BE2C (cell line): ENCODE results near the gene CYP21A2. TPM values are rescaled to one million over a fixed set of nuclear protein-coding genes. Genes with fewer than 3 reads are reported as not detected.
"Not testable (repeated sequence)": the region's sequence is repeated elsewhere in the genome, so short reads cannot be mapped to it uniquely, and the experiment has no call there.

ENCODE experiments used
- DNase-seq: peaks from one replicate; pipeline ENCODE4 v3.0.0-alpha.2; 2020
- H3K27me3 ChIP-seq: fragments of 250-450 bp; sonication (Bioruptor Pico); 2 replicates; pipeline ENCODE4 v1.5.1; 2020; ENCODE audit warnings: mild to moderate bottlenecking
- H3K36me3 ChIP-seq: fragments of 250-450 bp; sonication (Bioruptor Pico); 2 replicates; pipeline ENCODE4 v1.5.1; 2020; ENCODE audit warnings: mild to moderate bottlenecking
- H3K4me1 ChIP-seq: fragments of 250-450 bp; sonication (Bioruptor Pico); 2 replicates; pipeline ENCODE4 v1.5.1; 2020
- H3K4me3 ChIP-seq: 2 replicates; pipeline ENCODE4 v1.5.1; 2011; ENCODE audit warnings: low read depth, low read length
- H3K9me3 ChIP-seq: fragments of 250-450 bp; sonication (Bioruptor Pico); 2 replicates; pipeline ENCODE4 v1.5.1; 2020
- polyA plus RNA-seq: library from polyadenylated mRNA; unstranded; fragments of >200 nt; gene quantifications from one replicate; pipeline ENCODE4 v1.2.1, GENCODE V29; 2012; ENCODE audit warnings: low read depth, missing spikeins; ENCODE audit not compliant: insufficient read length, insufficient read depth

Gene CYP21A2
- 1.0 TPM for polyA plus RNA-seq

DNA sequence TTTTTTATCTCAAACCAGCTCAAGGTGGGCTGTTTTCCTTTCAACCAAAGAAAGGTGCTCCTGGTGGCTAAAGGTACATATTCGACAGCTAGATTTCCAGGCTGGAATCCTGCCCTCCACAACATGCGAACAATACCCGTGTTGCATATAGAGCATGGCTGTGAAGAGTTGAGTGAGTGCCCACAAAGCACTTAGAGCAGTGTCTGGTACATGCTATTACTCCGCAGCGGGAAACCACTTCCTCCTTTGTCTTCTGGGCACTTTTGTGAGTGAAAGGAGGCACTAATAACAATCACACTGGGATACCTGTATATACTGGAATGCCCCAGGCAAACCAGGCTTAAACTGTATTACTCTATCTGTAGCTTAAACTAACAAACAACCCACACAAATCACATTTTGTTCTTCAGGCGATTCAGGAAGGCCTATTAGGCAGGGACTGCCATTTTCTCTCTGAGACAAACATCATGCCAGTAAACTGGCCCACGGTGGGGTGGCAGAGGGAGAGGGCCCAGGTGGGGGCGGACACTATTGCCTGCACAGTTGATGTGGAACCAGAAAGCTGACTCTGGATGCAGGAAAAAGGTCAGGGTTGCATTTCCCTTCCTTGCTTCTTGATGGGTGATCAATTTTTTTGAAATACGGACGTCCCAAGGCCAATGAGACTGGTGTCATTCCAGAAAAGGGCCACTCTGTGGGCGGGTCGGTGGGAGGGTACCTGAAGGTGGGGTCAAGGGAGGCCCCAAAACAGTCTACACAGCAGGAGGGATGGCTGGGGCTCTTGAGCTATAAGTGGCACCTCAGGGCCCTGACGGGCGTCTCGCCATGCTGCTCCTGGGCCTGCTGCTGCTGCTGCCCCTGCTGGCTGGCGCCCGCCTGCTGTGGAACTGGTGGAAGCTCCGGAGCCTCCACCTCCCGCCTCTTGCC is at the start of gene CYP21A2:
CYP21A2 (plus strand) TSS at position 818 of the 927 bp plus-strand sequence; CDS start at position 826, 8 bp downstream.
- DNase-seq, H3K4me1 ChIP-seq, H3K36me3 ChIP-seq, H3K9me3 ChIP-seq, H3K27me3 ChIP-seq, H3K4me3 ChIP-seq: not testable (repeated sequence)

- not testable (repeated sequence) for DNase-seq, H3K27me3 ChIP-seq, H3K4me1 ChIP-seq, H3K9me3 ChIP-seq, H3K36me3 ChIP-seq, H3K4me3 ChIP-seq
Observed at GRCh38 chr6:31989363-31989762, 48.9 kb upstream of the CYP21A2 start.

DNA sequence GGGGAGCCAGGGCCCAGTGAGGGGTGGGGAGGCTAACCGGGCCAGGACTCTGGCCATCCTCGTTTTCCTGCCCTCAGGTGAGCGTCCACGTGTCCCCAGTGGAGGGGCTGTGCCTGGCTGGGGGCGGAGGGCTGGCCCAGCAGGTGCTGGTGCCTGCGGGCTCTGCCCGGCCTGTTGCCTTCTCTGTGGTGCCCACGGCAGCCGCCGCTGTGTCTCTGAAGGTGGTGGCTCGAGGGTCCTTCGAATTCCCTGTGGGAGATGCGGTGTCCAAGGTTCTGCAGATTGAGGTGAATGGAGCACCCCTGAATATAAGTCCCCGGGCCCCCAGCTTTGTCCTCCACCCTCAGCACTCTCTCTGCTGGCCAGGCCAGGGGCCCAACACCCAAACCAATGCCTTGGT is 43.8 kb upstream of the CYP21A2 start:
- H3K36me3 ChIP-seq, H3K9me3 ChIP-seq, H3K4me3 ChIP-seq, H3K27me3 ChIP-seq, H3K4me1 ChIP-seq, DNase-seq: not testable (repeated sequence)

- not testable (repeated sequence) for H3K27me3 ChIP-seq, H3K36me3 ChIP-seq, H3K4me1 ChIP-seq, H3K4me3 ChIP-seq, DNase-seq, H3K9me3 ChIP-seq
Observed at GRCh38 chr6:31996385-31996784, 41.8 kb upstream of the CYP21A2 start.

- not testable (repeated sequence) for H3K27me3 ChIP-seq, H3K36me3 ChIP-seq, H3K4me1 ChIP-seq, DNase-seq, H3K4me3 ChIP-seq, H3K9me3 ChIP-seq
Observed at GRCh38 chr6:32002546-32003268, 35.5 kb upstream of the CYP21A2 start.

- DNase-seq, H3K36me3 ChIP-seq, H3K27me3 ChIP-seq, H3K4me1 ChIP-seq, H3K4me3 ChIP-seq, H3K9me3 ChIP-seq: not testable (repeated sequence)
Observed at GRCh38 chr6:32003301-32003700, 34.9 kb upstream of the CYP21A2 start.

DNA sequence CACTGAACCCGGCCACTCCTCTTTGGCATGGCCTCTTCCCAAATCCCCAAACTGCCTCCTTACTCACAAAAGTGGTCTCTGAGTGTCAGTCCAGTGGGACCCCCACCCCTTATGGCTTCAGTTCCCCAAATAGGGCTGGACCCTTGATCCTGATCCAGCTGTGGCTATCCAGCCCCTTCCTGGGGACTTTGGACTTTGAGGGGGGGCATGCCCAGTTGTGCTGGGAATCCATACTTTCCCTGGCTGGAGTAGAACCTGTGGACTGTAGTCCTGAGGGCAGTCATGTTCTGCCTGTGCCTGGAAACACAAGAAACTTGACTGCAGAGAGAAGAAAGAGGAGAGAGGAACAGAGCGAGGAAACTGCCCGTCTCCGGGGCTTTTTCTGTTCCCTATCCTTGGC is 33.8 kb upstream of the CYP21A2 start:
- H3K4me3 ChIP-seq, H3K36me3 ChIP-seq, DNase-seq, H3K9me3 ChIP-seq, H3K27me3 ChIP-seq, H3K4me1 ChIP-seq: not testable (repeated sequence)

GRCh38 chr6:32004864-32005537 is 33.2 kb upstream of the CYP21A2 start:
- H3K27me3 ChIP-seq, H3K4me1 ChIP-seq, H3K36me3 ChIP-seq, H3K9me3 ChIP-seq, DNase-seq, H3K4me3 ChIP-seq: not testable (repeated sequence)

DNA sequence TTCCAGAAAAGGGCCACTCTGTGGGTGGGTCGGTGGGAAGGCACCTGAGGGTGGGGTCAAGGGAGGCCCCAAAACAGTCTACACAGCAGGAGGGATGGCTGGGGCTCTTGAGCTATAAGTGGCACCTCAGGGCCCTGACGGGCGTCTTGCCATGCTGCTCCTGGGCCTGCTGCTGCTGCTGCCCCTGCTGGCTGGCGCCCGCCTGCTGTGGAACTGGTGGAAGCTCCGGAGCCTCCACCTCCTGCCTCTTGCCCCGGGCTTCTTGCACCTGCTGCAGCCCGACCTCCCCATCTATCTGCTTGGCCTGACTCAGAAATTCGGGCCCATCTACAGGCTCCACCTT is 32.7 kb upstream of the CYP21A2 start:
- H3K4me1 ChIP-seq, H3K36me3 ChIP-seq, H3K9me3 ChIP-seq, DNase-seq, H3K4me3 ChIP-seq, H3K27me3 ChIP-seq: not testable (repeated sequence)

DNA sequence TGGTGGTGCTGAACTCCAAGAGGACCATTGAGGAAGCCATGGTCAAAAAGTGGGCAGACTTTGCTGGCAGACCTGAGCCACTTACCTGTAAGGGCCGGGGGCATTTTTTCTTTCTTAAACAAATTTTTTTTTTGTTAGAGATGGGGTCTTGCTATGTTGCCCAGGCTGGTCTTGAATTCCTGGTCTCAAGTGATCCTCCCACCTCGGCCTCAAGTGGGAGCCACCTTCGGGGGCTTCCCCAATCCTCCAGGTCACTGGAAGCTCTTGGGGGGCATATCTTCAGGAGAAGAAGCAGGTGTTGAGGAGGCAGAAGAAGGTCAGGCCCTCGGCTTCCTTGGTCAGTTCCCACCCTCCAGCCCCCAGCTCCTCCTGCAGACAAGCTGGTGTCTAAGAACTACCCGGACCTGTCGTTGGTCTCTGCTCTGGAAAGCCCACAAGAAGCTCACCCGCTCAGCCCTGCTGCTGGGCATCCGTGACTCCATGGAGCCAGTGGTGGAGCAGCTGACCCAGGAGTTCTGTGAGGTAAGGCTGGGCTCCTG is 32.2 kb upstream of the CYP21A2 start:
- not testable (repeated sequence) for H3K36me3 ChIP-seq, H3K4me3 ChIP-seq, H3K4me1 ChIP-seq, H3K27me3 ChIP-seq, DNase-seq, H3K9me3 ChIP-seq

- DNase-seq, H3K9me3 ChIP-seq, H3K4me1 ChIP-seq, H3K27me3 ChIP-seq, H3K36me3 ChIP-seq, H3K4me3 ChIP-seq: not testable (repeated sequence)
Observed at GRCh38 chr6:32007086-32007485, 31.1 kb upstream of the CYP21A2 start.

DNA sequence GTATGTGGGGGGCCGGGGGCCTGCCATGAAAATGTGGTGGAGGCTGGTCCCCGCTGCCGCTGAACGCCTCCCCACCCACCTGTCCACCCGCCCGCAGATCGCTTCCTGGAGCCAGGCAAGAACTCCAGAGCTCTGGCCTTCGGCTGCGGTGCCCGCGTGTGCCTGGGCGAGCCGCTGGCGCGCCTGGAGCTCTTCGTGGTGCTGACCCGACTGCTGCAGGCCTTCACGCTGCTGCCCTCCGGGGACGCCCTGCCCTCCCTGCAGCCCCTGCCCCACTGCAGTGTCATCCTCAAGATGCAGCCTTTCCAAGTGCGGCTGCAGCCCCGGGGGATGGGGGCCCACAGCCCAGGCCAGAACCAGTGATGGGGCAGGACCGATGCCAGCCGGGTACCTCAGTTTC is 30.2 kb upstream of the CYP21A2 start:
- not testable (repeated sequence) for H3K36me3 ChIP-seq, DNase-seq, H3K4me3 ChIP-seq, H3K27me3 ChIP-seq, H3K4me1 ChIP-seq, H3K9me3 ChIP-seq

GRCh38 chr6:32008616-32009015 is 29.6 kb upstream of the CYP21A2 start:
- not testable (repeated sequence) for DNase-seq, H3K27me3 ChIP-seq, H3K36me3 ChIP-seq, H3K4me3 ChIP-seq, H3K9me3 ChIP-seq, H3K4me1 ChIP-seq

GRCh38 chr6:32009537-32009936 is 28.7 kb upstream of the CYP21A2 start:
- DNase-seq, H3K9me3 ChIP-seq, H3K4me3 ChIP-seq, H3K4me1 ChIP-seq, H3K27me3 ChIP-seq, H3K36me3 ChIP-seq: not testable (repeated sequence)

GRCh38 chr6:32010856-32011530 is 27.2 kb upstream of the CYP21A2 start:
- H3K4me1 ChIP-seq, H3K27me3 ChIP-seq, H3K4me3 ChIP-seq, H3K9me3 ChIP-seq, DNase-seq, H3K36me3 ChIP-seq: not testable (repeated sequence)
